ENCODE results near the gene IGF2BP2. TPM values are rescaled to one million over a fixed set of nuclear protein-coding genes. Genes with fewer than 3 reads are reported as not detected.

Gene IGF2BP2
- polyA plus RNA-seq, 2 of the 4 experiments (the other 2 are of a cell fraction) = 2.2 to 6.1 TPM

- TF ChIP-seq, protein P1, sequence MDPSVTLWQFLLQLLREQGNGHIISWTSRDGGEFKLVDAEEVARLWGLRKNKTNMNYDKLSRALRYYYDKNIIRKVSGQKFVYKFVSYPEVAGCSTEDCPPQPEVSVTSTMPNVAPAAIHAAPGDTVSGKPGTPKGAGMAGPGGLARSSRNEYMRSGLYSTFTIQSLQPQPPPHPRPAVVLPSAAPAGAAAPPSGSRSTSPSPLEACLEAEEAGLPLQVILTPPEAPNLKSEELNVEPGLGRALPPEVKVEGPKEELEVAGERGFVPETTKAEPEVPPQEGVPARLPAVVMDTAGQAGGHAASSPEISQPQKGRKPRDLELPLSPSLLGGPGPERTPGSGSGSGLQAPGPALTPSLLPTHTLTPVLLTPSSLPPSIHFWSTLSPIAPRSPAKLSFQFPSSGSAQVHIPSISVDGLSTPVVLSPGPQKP (IDR thresholded peaks at IDR 0.05; ENCODE audit: low read depth, low read length) = no peak
Observed at GRCh38 chr3:185825639-185826481, 1.0 kb upstream of the IGF2BP2 start (continued).

- ATAC-seq = peak; percentile 45 to 52
- Histone ChIP-seq H3K4me2 (peak overlapping the region; percentile 99), H3K9me3 (no peaks in the 10 kb centered on the region), H3K4me1 (peaks cover 29% of the 10 kb centered on the region), H3K27ac (peak overlapping the region; percentile 94 to 99), H3K4me3 (peak overlapping the region; percentile 91)
- WGBS (ENCODE audit: missing lambda C conversion rate) = under 1% methylated on average over 20 of the region's 89 CpGs
- CTCF ChIA-PET = no interaction called here
- no peak for DNase-seq (ENCODE audit: low read depth in 1 of 2, low spot score in 1 of 2)
- no peak for FAIRE-seq
- POLR2A ChIA-PET = interaction anchor here (1.5 kb wide), 1 partner anchor 113 kb away, joined by 6 read pairs; the partner anchor contains the start of gene TRA2B
- TF ChIP-seq RFX5 (IDR thresholded peaks at IDR 0.05) = no peak
- TF ChIP-seq HEYL (CRISPR knock-in tag; IDR thresholded peaks at IDR 0.05) = no peak
- no peak for TF ChIP-seq HOXA7 (CRISPR knock-in tag; IDR thresholded peaks at IDR 0.05)
- TF ChIP-seq EHF (CRISPR knock-in tag; IDR thresholded peaks at IDR 0.05) = no peak
- TF ChIP-seq KDM5A (IDR thresholded peaks at IDR 0.05) = no peak
- no peak for TF ChIP-seq FOSL2 (IDR thresholded peaks at IDR 0.05)
- no peak for TF ChIP-seq FOSL2 (CRISPR knock-in tag; IDR thresholded peaks at IDR 0.05)
- no peak for TF ChIP-seq NFE2L2 (conservative IDR thresholded peaks at IDR 0.05; ENCODE audit: low read length)
- TF ChIP-seq ZNF302 (CRISPR knock-in tag; IDR thresholded peaks at IDR 0.05) = no peak
- no peak; the same call in 1 of the 2 replicates for TF ChIP-seq MAX (IDR thresholded peaks at IDR 0.05)
- TF ChIP-seq PBX3 (IDR thresholded peaks at IDR 0.05) = no peak
- TF ChIP-seq RNF2 (IDR thresholded peaks at IDR 0.05; ENCODE audit: borderline replicate concordance, low read depth) = no peak
- TF ChIP-seq E2F6 (IDR thresholded peaks at IDR 0.05; ENCODE audit: borderline replicate concordance, low read depth) = no peak
- no peak for TF ChIP-seq RAD21 (conservative IDR thresholded peaks at IDR 0.05 in 1 of 2, IDR thresholded peaks at IDR 0.05 in 1 of 2)
- TF ChIP-seq SMC3 (IDR thresholded peaks at IDR 0.05) = no peak
- TF ChIP-seq CHD2 (IDR thresholded peaks at IDR 0.05; ENCODE audit: low read length, partially characterized antibody) = no peak
- no peak for TF ChIP-seq RARB (CRISPR knock-in tag; IDR thresholded peaks at IDR 0.05)
Observed at GRCh38 chr3:185824051-185825005, 514 bp downstream of the IGF2BP2 start.

Data from A549 (cell line).